Activated CD4-positive, alpha-beta memory T cell treated with anti-CD3 and anti-CD28 coated beads for 36 hours (primary cell): Measurements from ENCODE around the gene CNTN5. TPM values are rescaled to one million over a fixed set of nuclear protein-coding genes. Genes with fewer than 3 reads are reported as not detected.

Experiments used
- CTCF ChIA-PET: fragments of 350-600 bp; sonication (Branson Sonifier 250); formaldehyde crosslinking; loops from one replicate; lab custom pipeline; 2021; ENCODE audit warnings: antibody characterized with exemption, inconsistent platforms; lab: Charles Lee
- POLR2A ChIA-PET: fragments of 350-600 bp; sonication (Branson Sonifier 250); formaldehyde crosslinking; loops from one replicate; lab custom pipeline; 2021; ENCODE audit warnings: antibody characterized with exemption; lab: Charles Lee
- DNase-seq: peaks from one replicate; pipeline ENCODE4 v3.0.0-alpha.2; 2020
- H3K27ac Mint-ChIP-seq: one replicate; pipeline ENCODE4 v1.8.0; 2021; ENCODE audit warnings: mixed read lengths
- H3K27me3 Mint-ChIP-seq: one replicate; pipeline ENCODE4 v1.8.0; 2021; ENCODE audit warnings: mixed read lengths
- H3K36me3 Mint-ChIP-seq: one replicate; pipeline ENCODE4 v1.8.0; 2021; ENCODE audit warnings: mixed read lengths
- H3K4me1 Mint-ChIP-seq: one replicate; pipeline ENCODE4 v1.8.0; 2021; ENCODE audit warnings: low read depth, mixed read lengths
- H3K4me3 Mint-ChIP-seq: one replicate; pipeline ENCODE4 v1.8.0; 2021; ENCODE audit warnings: mild to moderate bottlenecking, mixed read lengths
- H3K9me3 Mint-ChIP-seq: one replicate; pipeline ENCODE4 v1.8.0; 2021; ENCODE audit warnings: mixed read lengths
- intact Hi-C: fragments of 100-400 bp; cut with micrococcal nuclease; formaldehyde crosslinking; loops from one replicate; pipeline ENCODE4 v1.15.1; 2023
- total RNA-seq, 2 experiments: library from RNA; stranded (reverse); gene quantifications; one replicate each; pipeline ENCODE4 v1.2.3, GENCODE V29; 2021

The CNTN5 gene
- total RNA-seq, 2 experiments from 2014 or later = not detected

DNA sequence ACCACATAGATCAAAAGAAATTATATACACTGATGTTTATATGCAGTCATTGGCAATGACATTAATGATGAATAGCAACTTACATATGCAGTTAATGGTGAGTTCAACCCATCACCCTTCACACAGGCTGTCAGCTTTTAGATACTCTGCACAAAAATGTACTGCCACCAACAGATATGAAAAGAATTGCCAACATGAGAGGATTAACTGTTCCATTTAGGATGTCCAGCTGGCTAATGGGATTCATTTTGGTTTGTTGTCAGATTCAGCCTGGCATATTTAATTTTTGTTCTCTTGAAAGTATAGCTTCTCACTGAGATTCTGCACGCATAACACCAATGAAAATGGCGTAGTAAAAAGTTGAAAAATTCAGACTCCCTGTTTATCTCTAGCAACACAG lies 1112.4 kb downstream of the CNTN5 start:
- Mint-ChIP-seq H3K4me3 (no peak overlapping the region), H3K27ac (no peak overlapping the region), H3K27me3 (no peaks in the 10 kb centered on the region), H3K36me3 (no peaks in the 10 kb centered on the region), H3K9me3 (peaks cover 15% of the 10 kb centered on the region), H3K4me1 (no peaks in the 10 kb centered on the region)
- no peak for DNase-seq
- intact Hi-C loops = no loop called here
- ChIA-PET POLR2A (no interaction called here), CTCF (no interaction called here)

DNA sequence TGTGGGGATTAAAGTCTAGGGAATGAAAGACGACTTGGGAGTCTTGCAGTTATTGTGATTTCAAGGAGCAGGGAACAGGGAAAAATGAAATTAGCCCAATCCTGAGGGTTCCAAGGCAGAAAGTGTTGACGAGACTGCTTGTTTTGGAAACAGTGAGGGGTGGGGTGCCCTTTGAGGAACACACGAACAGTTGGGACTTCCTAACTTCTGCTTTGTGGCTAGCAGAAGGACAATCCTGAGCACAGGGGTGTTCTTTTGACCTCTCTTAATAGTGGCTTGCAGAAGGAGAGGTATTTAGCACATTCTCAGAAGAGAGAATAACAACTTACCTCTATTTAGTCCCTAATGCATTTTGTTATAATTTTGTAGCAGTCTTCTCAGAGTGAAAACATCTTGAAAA lies 1120.5 kb downstream of the CNTN5 start:
- ChIA-PET POLR2A (no interaction called here), CTCF (no interaction called here)
- intact Hi-C loops = no loop called here

DNA sequence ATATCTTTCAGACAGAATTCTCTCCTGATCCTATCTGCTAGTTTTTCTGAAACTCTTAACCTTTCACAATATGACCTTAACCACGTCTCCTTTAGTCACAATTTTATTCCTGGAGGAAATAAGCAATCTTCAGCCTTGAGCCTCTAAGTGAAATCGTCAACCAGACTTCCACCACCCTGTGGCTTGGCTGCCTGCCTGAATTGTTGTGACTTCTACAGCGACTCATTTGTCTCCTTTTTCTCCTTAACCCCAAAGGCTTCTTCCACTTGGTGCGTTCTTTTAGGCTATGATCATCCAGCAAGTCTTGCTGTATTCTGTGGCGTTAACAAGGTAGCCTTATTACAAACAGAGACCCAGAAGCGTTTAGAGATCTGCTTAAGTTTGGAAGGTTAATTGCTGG lies 1131.2 kb downstream of the CNTN5 start:
- no peaks in the 10 kb centered on the region for H3K4me1 Mint-ChIP-seq
- no peak overlapping the region for H3K4me3 Mint-ChIP-seq
- CTCF ChIA-PET = no interaction called here
- no peaks in the 10 kb centered on the region for H3K36me3 Mint-ChIP-seq
- POLR2A ChIA-PET = no interaction called here
- no peaks in the 10 kb centered on the region for H3K27me3 Mint-ChIP-seq
- no peak for DNase-seq
- intact Hi-C loops = no loop called here
- H3K9me3 Mint-ChIP-seq = peaks cover 17% of the 10 kb centered on the region
- no peak overlapping the region for H3K27ac Mint-ChIP-seq

More for the DNA sequence above, 1120.5 kb downstream of the CNTN5 start:
- H3K4me3 Mint-ChIP-seq = no peak overlapping the region
- no peaks in the 10 kb centered on the region for H3K36me3 Mint-ChIP-seq
- H3K27me3 Mint-ChIP-seq = no peaks in the 10 kb centered on the region
- no peaks in the 10 kb centered on the region for H3K4me1 Mint-ChIP-seq
- no peak overlapping the region for H3K27ac Mint-ChIP-seq
- peaks cover 14% of the 10 kb centered on the region for H3K9me3 Mint-ChIP-seq
- no peak for DNase-seq

- no peaks in the 10 kb centered on the region for H3K4me1 Mint-ChIP-seq
- H3K36me3 Mint-ChIP-seq = no peaks in the 10 kb centered on the region
- H3K9me3 Mint-ChIP-seq = peaks cover 17% of the 10 kb centered on the region
- intact Hi-C loops = no loop called here
- H3K27me3 Mint-ChIP-seq = no peaks in the 10 kb centered on the region
- CTCF ChIA-PET = no interaction called here
- POLR2A ChIA-PET = no interaction called here
- no peak overlapping the region for H3K27ac Mint-ChIP-seq
- DNase-seq = no peak
- no peak overlapping the region for H3K4me3 Mint-ChIP-seq
These were observed 1132.0 kb downstream of the CNTN5 start for GRCh38 chr11:100152766-100153165.

DNA sequence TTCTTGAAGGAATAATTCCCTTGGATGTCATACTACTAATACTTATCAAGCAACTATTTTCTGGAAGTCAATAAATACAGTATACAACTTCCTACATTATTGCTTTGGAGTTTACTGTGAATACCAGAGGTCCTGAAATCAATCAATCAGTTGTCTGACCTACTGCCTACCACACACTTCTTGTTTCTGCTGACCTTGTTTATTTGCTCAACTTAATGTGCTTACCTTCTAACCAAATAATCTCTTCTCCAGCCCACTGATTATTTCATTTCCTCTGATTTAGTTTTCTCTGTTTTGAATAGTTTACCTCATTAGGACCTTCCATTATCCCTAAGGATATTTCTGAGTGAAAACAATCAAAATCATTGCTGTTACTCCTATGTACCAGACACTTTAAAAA lies 1142.7 kb downstream of the CNTN5 start:
- CTCF ChIA-PET = no interaction called here
- H3K36me3 Mint-ChIP-seq = no peaks in the 10 kb centered on the region
- intact Hi-C loops = no loop called here
- no peak for DNase-seq
- no peaks in the 10 kb centered on the region for H3K27me3 Mint-ChIP-seq
- H3K4me1 Mint-ChIP-seq = no peaks in the 10 kb centered on the region
- no peak overlapping the region for H3K27ac Mint-ChIP-seq
- H3K4me3 Mint-ChIP-seq = no peak overlapping the region
- peaks cover 26% of the 10 kb centered on the region for H3K9me3 Mint-ChIP-seq
- POLR2A ChIA-PET = no interaction called here

DNA sequence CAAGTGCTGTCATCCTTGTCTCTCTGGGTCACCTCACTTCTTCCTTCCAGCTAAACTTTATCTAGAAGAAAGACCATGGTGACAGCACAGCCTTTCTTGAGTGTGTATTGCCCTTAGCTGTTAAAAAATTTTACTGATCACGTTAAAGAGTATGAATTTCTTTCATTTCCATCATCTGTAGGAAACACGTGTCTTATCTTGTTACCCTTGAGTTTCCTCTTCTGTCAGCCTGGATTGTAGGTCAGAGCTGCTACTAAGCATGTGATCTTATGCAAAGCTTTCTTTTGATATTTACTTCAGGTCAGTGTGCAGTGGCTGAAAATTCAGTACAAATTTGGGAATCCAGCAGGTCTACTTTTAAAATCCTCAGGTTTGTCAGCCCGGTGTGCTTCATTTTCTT lies 1154.1 kb downstream of the CNTN5 start:
- Mint-ChIP-seq H3K4me3 (no peak overlapping the region), H3K27me3 (no peaks in the 10 kb centered on the region), H3K27ac (no peak overlapping the region), H3K9me3 (peaks cover 31% of the 10 kb centered on the region), H3K4me1 (no peaks in the 10 kb centered on the region), H3K36me3 (no peaks in the 10 kb centered on the region)
- no peak for DNase-seq
- CTCF ChIA-PET = no interaction called here
- intact Hi-C loops = no loop called here
- POLR2A ChIA-PET = no interaction called here

GRCh38 chr11:100176456-100176855 lies 1155.7 kb downstream of the CNTN5 start:
- intact Hi-C loops = no loop called here

GRCh38 chr11:100177651-100178050 lies 1156.9 kb downstream of the CNTN5 start:
- POLR2A ChIA-PET = no interaction called here
- Mint-ChIP-seq H3K9me3 (peaks cover 29% of the 10 kb centered on the region), H3K4me3 (no peak overlapping the region), H3K36me3 (no peaks in the 10 kb centered on the region), H3K4me1 (no peaks in the 10 kb centered on the region), H3K27ac (no peak overlapping the region), H3K27me3 (no peaks in the 10 kb centered on the region)
- no peak for DNase-seq
- intact Hi-C loops = no loop called here
- CTCF ChIA-PET = no interaction called here

More at GRCh38 chr11:100176456-100176855, 1155.7 kb downstream of the CNTN5 start:
- Mint-ChIP-seq H3K9me3 (peaks cover 34% of the 10 kb centered on the region), H3K36me3 (no peaks in the 10 kb centered on the region), H3K4me1 (no peaks in the 10 kb centered on the region), H3K27ac (no peak overlapping the region), H3K4me3 (no peak overlapping the region), H3K27me3 (no peaks in the 10 kb centered on the region)
- no peak for DNase-seq
- ChIA-PET CTCF (no interaction called here), POLR2A (no interaction called here)

DNA sequence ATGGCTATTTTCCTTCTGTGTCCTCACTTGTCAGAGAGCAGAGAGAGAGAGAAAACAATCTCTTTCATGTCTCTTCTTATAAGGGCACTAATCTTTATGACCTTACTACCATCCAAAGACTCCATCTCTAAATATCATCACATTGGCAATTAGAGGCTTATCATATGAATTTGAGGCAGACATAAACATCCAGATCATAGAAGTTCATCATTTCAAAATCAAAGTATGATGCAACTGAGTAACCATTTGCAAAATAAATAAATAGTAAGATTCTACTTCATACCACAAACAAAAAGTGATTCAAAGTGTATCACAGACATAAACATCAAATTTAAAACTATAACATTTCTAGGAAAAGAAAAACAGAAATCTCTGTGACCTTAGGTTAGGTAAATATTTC lies 1161.6 kb downstream of the CNTN5 start:
- intact Hi-C loops = no loop called here
- ChIA-PET POLR2A (no interaction called here), CTCF (no interaction called here)
- Mint-ChIP-seq H3K9me3 (peaks cover 32% of the 10 kb centered on the region), H3K4me3 (no peak overlapping the region), H3K36me3 (no peaks in the 10 kb centered on the region), H3K4me1 (no peaks in the 10 kb centered on the region), H3K27me3 (no peaks in the 10 kb centered on the region), H3K27ac (no peak overlapping the region)
- DNase-seq = no peak

DNA sequence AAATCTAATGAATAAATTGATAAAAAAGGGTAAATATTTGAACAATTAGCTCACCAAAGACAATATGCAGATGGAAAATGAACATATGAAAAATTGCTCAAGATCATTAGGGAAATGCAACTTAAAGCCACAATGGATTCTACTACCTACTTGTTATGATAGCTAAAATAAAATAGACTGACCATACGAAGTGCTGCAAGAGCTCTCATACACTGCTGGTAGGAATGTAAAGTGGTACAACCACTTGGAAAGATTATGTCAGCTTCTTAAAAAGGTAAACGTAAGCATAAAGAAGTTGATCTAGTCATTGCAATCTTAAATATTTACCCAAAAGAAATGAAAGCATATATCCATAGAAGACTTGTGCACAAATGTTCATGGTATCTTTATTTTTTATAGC lies 1162.2 kb downstream of the CNTN5 start:
- CTCF ChIA-PET = no interaction called here
- Mint-ChIP-seq H3K9me3 (peaks cover 33% of the 10 kb centered on the region), H3K27me3 (no peaks in the 10 kb centered on the region), H3K36me3 (no peaks in the 10 kb centered on the region), H3K27ac (no peak overlapping the region), H3K4me1 (no peaks in the 10 kb centered on the region), H3K4me3 (no peak overlapping the region)
- intact Hi-C loops = no loop called here
- DNase-seq = no peak
- POLR2A ChIA-PET = no interaction called here

DNA sequence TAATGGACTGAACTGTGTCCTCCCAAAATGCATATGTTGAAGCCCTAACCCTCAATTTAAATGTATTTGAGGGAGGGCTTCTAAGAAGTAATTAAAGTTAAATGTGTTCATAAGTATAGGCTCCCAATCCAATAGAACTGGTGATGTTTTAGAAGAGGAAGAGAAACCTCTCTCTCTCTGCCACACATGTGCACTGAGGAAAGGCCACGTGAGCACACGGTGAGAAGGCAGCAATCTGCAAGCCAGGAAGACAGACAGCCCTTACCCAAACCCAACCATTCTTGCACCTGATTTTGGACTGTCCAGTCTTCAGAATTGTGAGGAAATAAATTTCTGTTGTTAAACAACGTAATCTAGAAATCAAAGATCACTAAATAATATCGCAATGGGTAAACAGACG lies 1164.8 kb downstream of the CNTN5 start:
- DNase-seq = no peak
- Mint-ChIP-seq H3K9me3 (peaks cover 24% of the 10 kb centered on the region), H3K4me1 (no peaks in the 10 kb centered on the region), H3K27me3 (no peaks in the 10 kb centered on the region), H3K36me3 (no peaks in the 10 kb centered on the region), H3K27ac (no peak overlapping the region), H3K4me3 (no peak overlapping the region)
- POLR2A ChIA-PET = no interaction called here
- intact Hi-C loops = no loop called here
- CTCF ChIA-PET = no interaction called here

- no peaks in the 10 kb centered on the region for H3K36me3 Mint-ChIP-seq
- DNase-seq = no peak
- no peaks in the 10 kb centered on the region for H3K27me3 Mint-ChIP-seq
- POLR2A ChIA-PET = no interaction called here
- peaks cover 24% of the 10 kb centered on the region for H3K9me3 Mint-ChIP-seq
- H3K4me1 Mint-ChIP-seq = no peaks in the 10 kb centered on the region
- intact Hi-C loops = no loop called here
- no peak overlapping the region for H3K4me3 Mint-ChIP-seq
- H3K27ac Mint-ChIP-seq = no peak overlapping the region
- CTCF ChIA-PET = no interaction called here
These were observed 1167.5 kb downstream of the CNTN5 start for GRCh38 chr11:100188137-100188783.

DNA sequence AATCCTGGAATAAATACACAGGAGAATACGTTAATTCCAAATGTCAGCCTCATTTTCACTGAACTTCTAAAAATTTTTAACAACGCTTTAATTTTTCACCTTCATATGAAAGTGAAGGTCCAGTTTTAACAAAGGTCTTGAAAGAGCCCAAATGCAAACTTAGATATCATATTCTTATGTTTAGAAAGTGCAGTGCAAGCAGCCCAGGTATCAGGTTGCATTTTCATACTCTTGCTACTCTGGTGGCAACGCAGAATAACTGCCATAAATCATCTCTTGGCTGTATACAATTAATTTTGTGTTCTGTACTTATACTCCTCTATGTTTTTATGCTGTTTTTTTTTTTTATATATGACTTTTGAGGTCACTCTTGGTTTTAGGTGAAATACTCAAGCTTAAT lies 1169.6 kb downstream of the CNTN5 start:
- H3K27me3 Mint-ChIP-seq = no peaks in the 10 kb centered on the region
- intact Hi-C loops = no loop called here
- CTCF ChIA-PET = no interaction called here
- DNase-seq = no peak
- H3K4me1 Mint-ChIP-seq = no peaks in the 10 kb centered on the region
- peaks cover 8% of the 10 kb centered on the region for H3K9me3 Mint-ChIP-seq
- no peaks in the 10 kb centered on the region for H3K36me3 Mint-ChIP-seq
- POLR2A ChIA-PET = no interaction called here
- H3K27ac Mint-ChIP-seq = no peak overlapping the region
- H3K4me3 Mint-ChIP-seq = no peak overlapping the region
